ENCODE results near the gene SNRNP200. TPM values are rescaled to one million over a fixed set of nuclear protein-coding genes. Genes with fewer than 3 reads are reported as not detected.
"Not testable (repeated sequence)": the region's sequence is repeated elsewhere in the genome, so short reads cannot be mapped to it uniquely, and the experiment has no call there.

Gene SNRNP200
- total RNA-seq, 2 experiments from 2014 or later, result 79.3 to 216 TPM

- intact Hi-C loops (cut with micrococcal nuclease; ENCODE audit: unreplicated experiment), result no loop called here
- Histone ChIP-seq H3K9me2 (ENCODE audit: insufficient read depth, low read length) (no peaks in the 10 kb centered on the region), H2AFZ (ENCODE audit: low read length) (no peak overlapping the region), H3K4me2 (ENCODE audit: low read length) (no peak overlapping the region), H3K36me3 (ENCODE audit: insufficient read depth, low read length) (peaks cover 72% of the 10 kb centered on the region), H3K79me2 (ENCODE audit: insufficient read depth, low read depth, low read length) (peaks cover 14% of the 10 kb centered on the region; the same call in 1 of the 2 replicates), H3K27ac (ENCODE audit: low read depth, low read length, poor library complexity, severe bottlenecking) (no peak overlapping the region), H3K4me3 (ENCODE audit: low read depth, low read length, poor library complexity, severe bottlenecking) (no peak overlapping the region), H3K4me1 (ENCODE audit: insufficient read depth, low read length, poor library complexity, severe bottlenecking) (peaks cover 21% of the 10 kb centered on the region), H3K9me3 (ENCODE audit: low read length) (no peaks in the 10 kb centered on the region), H4K20me1 (ENCODE audit: insufficient read depth, low read length) (no peaks in the 10 kb centered on the region; the same call in 1 of the 2 replicates)
- TF ChIP-seq CTCF (conservative IDR thresholded peaks at IDR 0.05; ENCODE audit: low read length) (no peak), EZH2phosphoT487 (IDR thresholded peaks at IDR 0.05; ENCODE audit: borderline replicate concordance, low read depth, low read length) (no peak)
- BruUV-seq (replicated peaks), result no TSS peak
- no peak for DNase-seq (ENCODE audit: low spot score)
- ChIA-PET CTCF (ENCODE audit: unreplicated experiment) (interaction anchor here (1.9 kb wide), 1 partner anchor 12 kb away, joined by 6 read pairs; no protein-coding TSS in a partner anchor), POLR2A (no interaction called here)
Measured at GRCh38 chr2:96258166-96259022, 47.0 kb downstream of the SNRNP200 start.

- POLR2A ChIA-PET; H3K4me2 ChIP-seq (ENCODE audit: low read length): not testable (repeated sequence)
- H3K36me3 ChIP-seq (ENCODE audit: insufficient read depth, low read length), result peaks cover 78% of the 10 kb centered on the region
Measured at GRCh38 chr2:96257744-96258143, 47.6 kb downstream of the SNRNP200 start.

GRCh38 chr2:96256611-96257113 lies 48.7 kb downstream of the SNRNP200 start:
- peaks cover 21% of the 10 kb centered on the region for H3K4me1 ChIP-seq (ENCODE audit: insufficient read depth, low read length, poor library complexity, severe bottlenecking)
- no peak overlapping the region for H3K27ac ChIP-seq (ENCODE audit: low read depth, low read length, poor library complexity, severe bottlenecking)
- intact Hi-C loops (cut with micrococcal nuclease; ENCODE audit: unreplicated experiment), result no loop called here
- DNase-seq (ENCODE audit: low spot score), result no peak
- H4K20me1 ChIP-seq (ENCODE audit: insufficient read depth, low read length), result no peaks in the 10 kb centered on the region
- H3K36me3 ChIP-seq (ENCODE audit: insufficient read depth, low read length), result peaks cover 80% of the 10 kb centered on the region
- no peak overlapping the region for H2AFZ ChIP-seq (ENCODE audit: low read length)
- BruUV-seq (replicated peaks), result no TSS peak
- no peaks in the 10 kb centered on the region for H3K9me3 ChIP-seq (ENCODE audit: low read length)
- ChIA-PET POLR2A (interaction anchor here (0.7 to 1.7 kb wide), 4 partner anchors 10 to 313 kb away, joined by 5 to 7 read pairs (median 6); no protein-coding TSS in a partner anchor), CTCF (ENCODE audit: unreplicated experiment) (no interaction called here)
- H3K4me3 ChIP-seq (ENCODE audit: low read depth, low read length, poor library complexity, severe bottlenecking), result no peak overlapping the region
- H3K9me2 ChIP-seq (ENCODE audit: insufficient read depth, low read length), result no peaks in the 10 kb centered on the region
- H3K79me2 ChIP-seq (ENCODE audit: insufficient read depth, low read depth, low read length), result peaks cover 6% of the 10 kb centered on the region; the same call in 1 of the 2 replicates
- H3K4me2 ChIP-seq (ENCODE audit: low read length), result no peak overlapping the region
- no peak for TF ChIP-seq EZH2phosphoT487 (IDR thresholded peaks at IDR 0.05; ENCODE audit: borderline replicate concordance, low read depth, low read length)
- TF ChIP-seq CTCF (conservative IDR thresholded peaks at IDR 0.05; ENCODE audit: low read length), result no peak

More at GRCh38 chr2:96257744-96258143, 47.6 kb downstream of the SNRNP200 start:
- Histone ChIP-seq H3K4me1 (ENCODE audit: insufficient read depth, low read length, poor library complexity, severe bottlenecking) (peaks cover 21% of the 10 kb centered on the region), H3K79me2 (ENCODE audit: insufficient read depth, low read depth, low read length) (peaks cover 12% of the 10 kb centered on the region; the same call in 1 of the 2 replicates)
- H3K27ac ChIP-seq (ENCODE audit: low read depth, low read length, poor library complexity, severe bottlenecking); BruUV-seq (replicated peaks); H3K4me3 ChIP-seq (ENCODE audit: low read depth, low read length, poor library complexity, severe bottlenecking); H2AFZ ChIP-seq (ENCODE audit: low read length); CTCF ChIA-PET (ENCODE audit: unreplicated experiment); intact Hi-C loops (cut with micrococcal nuclease; ENCODE audit: unreplicated experiment); H4K20me1 ChIP-seq (ENCODE audit: insufficient read depth, low read length); H3K9me2 ChIP-seq (ENCODE audit: insufficient read depth, low read length); H3K9me3 ChIP-seq (ENCODE audit: low read length); DNase-seq (ENCODE audit: low spot score): not testable (repeated sequence)
